Type B pancreatic cell (in vitro differentiated cells): ENCODE results near the gene ADGRV1. TPM values are rescaled to one million over a fixed set of nuclear protein-coding genes. Genes with fewer than 3 reads are reported as not detected.

Experiments used
- DNase-seq: peaks from one replicate; pipeline ENCODE4 v3.0.0; 2021; ENCODE audit warnings: mixed read lengths; ENCODE audit not compliant: unreplicated experiment; ENCODE audit errors: extremely low spot score
- H3K27ac Mint-ChIP-seq: 2 replicates; pipeline ENCODE4 v1.8.0; 2021; ENCODE audit warnings: mild to moderate bottlenecking, mixed read lengths
- H3K27me3 Mint-ChIP-seq: 2 replicates; pipeline ENCODE4 v1.8.0; 2021; ENCODE audit warnings: mixed read lengths
- H3K36me3 Mint-ChIP-seq: 2 replicates; pipeline ENCODE4 v1.8.0; 2021; ENCODE audit warnings: mixed read lengths
- H3K4me1 Mint-ChIP-seq: one replicate; pipeline ENCODE4 v1.8.0; 2021; ENCODE audit warnings: mixed read lengths; ENCODE audit not compliant: unreplicated experiment
- H3K4me3 Mint-ChIP-seq: 2 replicates; pipeline ENCODE4 v1.8.0; 2021; ENCODE audit warnings: mild to moderate bottlenecking, mixed read lengths
- H3K9me3 Mint-ChIP-seq: 2 replicates; pipeline ENCODE4 v1.8.0; 2021; ENCODE audit warnings: mixed read lengths
- CTCF ChIP-seq: fragments of 200-600 bp; sonication (generic); conservative IDR thresholded peaks from 2 replicates; pipeline ENCODE4 v1.5.0; 2021; ENCODE audit warnings: antibody characterized with exemption, mild to moderate bottlenecking
- total RNA-seq: library from RNA; stranded (reverse); gene quantifications from 2 replicates; pipeline ENCODE4 v1.2.1, GENCODE V29; 2021; ENCODE audit warnings: low replicate concordance

The ADGRV1 gene
- total RNA-seq, 1 donor from 2014 or later: 29.5 TPM

- Mint-ChIP-seq H3K9me3 (no peaks in the 10 kb centered on the region), H3K27me3 (peaks cover 9% of the 10 kb centered on the region), H3K4me1 (peaks cover 21% of the 10 kb centered on the region), H3K36me3 (peaks cover 16% of the 10 kb centered on the region), H3K4me3 (peak overlapping the region; percentile 99), H3K27ac (peak overlapping the region; percentile 97)
- TF ChIP-seq CTCF: no peak
- DNase-seq: no peak
These were observed 29.9 kb upstream of the ADGRV1 start for GRCh38 chr5:90528601-90529193.

- peak within 1 kb of the TSS; percentile 99 for H3K4me3 Mint-ChIP-seq
- H3K36me3 Mint-ChIP-seq: peaks cover 12% of the 10 kb centered on the region
- peak; percentile 97 for DNase-seq
- H3K4me1 Mint-ChIP-seq: peaks cover 21% of the 10 kb centered on the region
- TF ChIP-seq CTCF: no peak
- H3K27ac Mint-ChIP-seq: peak within 1 kb of the TSS; percentile 97
- H3K27me3 Mint-ChIP-seq: peaks cover 12% of the 10 kb centered on the region
- no peaks in the 10 kb centered on the region for H3K9me3 Mint-ChIP-seq
These were observed 29.2 kb upstream of the ADGRV1 start, which contains the start of gene LYSMD3 for GRCh38 chr5:90529194-90529938. LYSMD3 (minus strand) TSS chr5:90529584; CDS start chr5:90525289, 4,295 bp downstream.

GRCh38 chr5:90529939-90530677 lies 28.5 kb upstream of the ADGRV1 start:
- peak overlapping the region; percentile 97 for H3K27ac Mint-ChIP-seq
- peak overlapping the region; percentile 99 for H3K4me3 Mint-ChIP-seq
- H3K27me3 Mint-ChIP-seq: peaks cover 12% of the 10 kb centered on the region
- H3K9me3 Mint-ChIP-seq: no peaks in the 10 kb centered on the region
- TF ChIP-seq CTCF: peak; percentile 80
- H3K4me1 Mint-ChIP-seq: peaks cover 21% of the 10 kb centered on the region
- peaks cover 9% of the 10 kb centered on the region for H3K36me3 Mint-ChIP-seq
- DNase-seq: no peak

GRCh38 chr5:90530736-90531487 lies 27.7 kb upstream of the ADGRV1 start:
- no peak for DNase-seq
- H3K27ac Mint-ChIP-seq: no peak overlapping the region
- TF ChIP-seq CTCF: no peak
- H3K27me3 Mint-ChIP-seq: peaks cover 12% of the 10 kb centered on the region
- no peaks in the 10 kb centered on the region for H3K9me3 Mint-ChIP-seq
- peak overlapping the region; percentile 99 for H3K4me3 Mint-ChIP-seq
- peaks cover 8% of the 10 kb centered on the region for H3K36me3 Mint-ChIP-seq
- H3K4me1 Mint-ChIP-seq: peaks cover 21% of the 10 kb centered on the region

GRCh38 chr5:90533794-90534193 lies 24.8 kb upstream of the ADGRV1 start:
- DNase-seq: no peak
- Mint-ChIP-seq H3K4me3 (no peak overlapping the region), H3K36me3 (no peaks in the 10 kb centered on the region), H3K27me3 (peaks cover 12% of the 10 kb centered on the region), H3K9me3 (no peaks in the 10 kb centered on the region), H3K27ac (no peak overlapping the region), H3K4me1 (no peaks in the 10 kb centered on the region)
- no peak for TF ChIP-seq CTCF
